Lung (tissue), 12 donors: Measurements from ENCODE around the gene SLC17A7. TPM values are rescaled to one million over a fixed set of nuclear protein-coding genes. Genes with fewer than 3 reads are reported as not detected.

Source experiments
- ATAC-seq: fragments of 200-7000 bp; cut with Tn5 transposase; one replicate; pipeline ENCODE4 v1.9.1; 2020; ENCODE audit warnings: moderate number of reproducible peaks; ENCODE audit not compliant: insufficient read depth, low FRiP score
- DNase-seq, 3 donors: peaks; one replicate each; pipeline ENCODE4 v3.0.0-alpha.2; 2013 to 2017
- H3K27ac ChIP-seq, 2 donors: one replicate each; pipeline ENCODE4 v1.5.1; 2013; ENCODE audit warnings: mild to moderate bottlenecking in 2 of 2, moderate library complexity in 2 of 2, control low read depth in 1 of 2, inconsistent platforms in 1 of 2, low read depth in 1 of 2, low read length in 1 of 2
- H3K27me3 ChIP-seq, 3 donors: one replicate each; pipeline ENCODE4 v1.5.1; 2013; ENCODE audit warnings: low read length in 2 of 3; ENCODE audit not compliant: control insufficient read depth in 3 of 3, insufficient read depth in 3 of 3
- H3K36me3 ChIP-seq, 4 donors: one replicate each; pipeline ENCODE4 v1.5.1; 2013; ENCODE audit warnings: low read length in 4 of 4, mild to moderate bottlenecking in 1 of 4, moderate library complexity in 1 of 4; ENCODE audit not compliant: control insufficient read depth in 4 of 4, insufficient read depth in 4 of 4
- H3K4me1 ChIP-seq, 5 donors: one replicate each; pipeline ENCODE4 v1.5.1; 2013; ENCODE audit warnings: low read length in 5 of 5, mild to moderate bottlenecking in 2 of 5, moderate library complexity in 1 of 5; ENCODE audit not compliant: control insufficient read depth in 5 of 5, insufficient read depth in 5 of 5
- H3K4me3 ChIP-seq: one replicate; pipeline ENCODE4 v1.5.1; 2013; ENCODE audit warnings: mild to moderate bottlenecking, control low read depth, moderate library complexity
- H3K9ac ChIP-seq, 2 donors: one replicate each; pipeline ENCODE4 v1.5.1; 2013; ENCODE audit warnings: low read length in 2 of 2, control low read depth in 1 of 2; ENCODE audit not compliant: insufficient read depth in 1 of 2
- H3K9me3 ChIP-seq, 4 donors: one replicate each; pipeline ENCODE4 v1.5.1; 2013; ENCODE audit warnings: low read length in 3 of 4, mild to moderate bottlenecking in 1 of 4, moderate library complexity in 1 of 4; ENCODE audit not compliant: control insufficient read depth in 4 of 4, insufficient read depth in 3 of 4
- WGBS, 2 donors: extraction: QIAGEN DNeasy Blood & Tissue Kit; methylation state at CpG; one replicate each; pipeline ENCODE4 v1.1.7; 2013; 5-methylcytosine and 5-hydroxymethylcytosine counted together
- polyA plus RNA-seq, 2 donors: library from polyadenylated mRNA; stranded (reverse); fragments of 200-250 nt; gene quantifications; one replicate each; pipeline ENCODE4 v1.2.1, GENCODE V29; 2013
- total RNA-seq, 2 donors: library from RNA; depleted of rRNA in 1 of 2; stranded (reverse); fragments of >200 nt in 1 of 2; gene quantifications; one replicate each; pipeline ENCODE4 v1.2.1, GENCODE V29; 2014 to 2021
- TF ChIP-seq, protein P1 (sequence below): IDR thresholded peaks from 2 replicates; pipeline ENCODE4 v1.5.1; 2012; ENCODE audit warnings: mild to moderate bottlenecking; ENCODE audit errors: control extremely low read depth, extremely low read depth
- donor health status: control.
- donor health status: control.
- donor health status: Bipolar disorder and iron deficiency.
- donor health status: healthy.
- donor health status: DM: yes; HTN: yes; CAD: no.

SLC17A7 gene
- total and polyA plus RNA-seq, 4 donors = 0.10 to 0.51 (median 0.30) TPM

GRCh38 chr19:49438261-49438660 is 3.1 kb downstream of the SLC17A7 start:
- DNase-seq (no peak), ATAC-seq (no peak)
- peaks cover 4 to 92% (median 79%) of the 10 kb centered on the region in 3 donors for H3K27me3 ChIP-seq
- TF ChIP-seq, protein P1, sequence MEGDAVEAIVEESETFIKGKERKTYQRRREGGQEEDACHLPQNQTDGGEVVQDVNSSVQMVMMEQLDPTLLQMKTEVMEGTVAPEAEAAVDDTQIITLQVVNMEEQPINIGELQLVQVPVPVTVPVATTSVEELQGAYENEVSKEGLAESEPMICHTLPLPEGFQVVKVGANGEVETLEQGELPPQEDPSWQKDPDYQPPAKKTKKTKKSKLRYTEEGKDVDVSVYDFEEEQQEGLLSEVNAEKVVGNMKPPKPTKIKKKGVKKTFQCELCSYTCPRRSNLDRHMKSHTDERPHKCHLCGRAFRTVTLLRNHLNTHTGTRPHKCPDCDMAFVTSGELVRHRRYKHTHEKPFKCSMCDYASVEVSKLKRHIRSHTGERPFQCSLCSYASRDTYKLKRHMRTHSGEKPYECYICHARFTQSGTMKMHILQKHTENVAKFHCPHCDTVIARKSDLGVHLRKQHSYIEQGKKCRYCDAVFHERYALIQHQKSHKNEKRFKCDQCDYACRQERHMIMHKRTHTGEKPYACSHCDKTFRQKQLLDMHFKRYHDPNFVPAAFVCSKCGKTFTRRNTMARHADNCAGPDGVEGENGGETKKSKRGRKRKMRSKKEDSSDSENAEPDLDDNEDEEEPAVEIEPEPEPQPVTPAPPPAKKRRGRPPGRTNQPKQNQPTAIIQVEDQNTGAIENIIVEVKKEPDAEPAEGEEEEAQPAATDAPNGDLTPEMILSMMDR = no peak
- no peak overlapping the region for H3K27ac ChIP-seq
- H3K4me1 ChIP-seq = peaks cover 0 to 5% (median 0%) of the 10 kb centered on the region in 5 donors
- H3K4me3 ChIP-seq = no peak overlapping the region
- H3K9me3 ChIP-seq = peaks cover 0 to 3% (median 0%) of the 10 kb centered on the region in 4 donors
- no peak overlapping the region for H3K9ac ChIP-seq
- H3K36me3 ChIP-seq = no peaks in the 10 kb centered on the region
- 5 to 14% methylated on average over 6 of the region's 6 CpGs for WGBS, 2 donors

DNA sequence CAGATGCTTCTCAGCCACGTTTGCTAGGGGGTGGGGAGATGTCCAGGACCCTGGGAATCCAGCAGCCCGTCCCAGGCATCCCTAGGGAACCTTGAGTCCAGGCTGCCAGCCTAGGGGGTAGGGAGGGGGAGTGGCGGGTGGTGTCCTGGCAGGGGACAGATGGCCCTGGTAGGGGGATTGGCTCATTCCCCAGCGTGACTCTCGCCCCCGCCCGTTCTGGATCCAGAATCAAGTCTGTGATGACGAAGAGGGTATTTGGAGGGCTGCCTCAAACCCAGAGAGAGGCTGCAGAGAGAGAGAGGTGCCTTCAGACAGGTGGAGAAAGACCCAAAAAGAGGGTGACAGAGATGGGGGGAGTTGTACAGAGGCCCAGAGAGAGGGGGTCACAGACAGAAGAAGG is 4.1 kb downstream of the SLC17A7 start:
- no peak overlapping the region for H3K27ac ChIP-seq
- 16 to 27% methylated on average over 8 of the region's 8 CpGs for WGBS, 2 donors
- ATAC-seq (no peak), DNase-seq (no peak)
- peaks cover 0 to 5% (median 0%) of the 10 kb centered on the region in 5 donors for H3K4me1 ChIP-seq
- peaks cover 4 to 96% (median 87%) of the 10 kb centered on the region in 3 donors for H3K27me3 ChIP-seq
- no peak overlapping the region for H3K9ac ChIP-seq
- no peak overlapping the region for H3K4me3 ChIP-seq
- H3K36me3 ChIP-seq = no peaks in the 10 kb centered on the region
- H3K9me3 ChIP-seq = peaks cover 0 to 3% (median 0%) of the 10 kb centered on the region in 4 donors
- TF ChIP-seq, protein P1 = no peak

- DNase-seq = peak in 1 of 3 donors; percentile 58
- Histone ChIP-seq H3K36me3 (no peaks in the 10 kb centered on the region), H3K27me3 (peaks cover 4 to 96% (median 87%) of the 10 kb centered on the region in 3 donors), H3K27ac (no peak overlapping the region), H3K4me1 (peaks cover 0 to 5% (median 0%) of the 10 kb centered on the region in 5 donors), H3K9ac (no peak overlapping the region), H3K9me3 (peaks cover 0 to 3% (median 0%) of the 10 kb centered on the region in 4 donors), H3K4me3 (no peak overlapping the region)
- TF ChIP-seq, protein P1 = no peak
- ATAC-seq = no peak
- 7 to 10% methylated on average over 34 to 42 of the region's 42 CpGs for WGBS, 2 donors
Observed at GRCh38 chr19:49436381-49437017, 4.8 kb downstream of the SLC17A7 start.
